HG03280 (cell line): Measurements from ENCODE around the gene MYO6.

Source experiments
- ATAC-seq: cut with Tn5 transposase; IDR thresholded peaks from one replicate; pipeline ENCODE4 v1.9.1; 2021; ENCODE audit warnings: mild to moderate bottlenecking, moderate library complexity; ENCODE audit not compliant: unreplicated experiment

The MYO6 gene

GRCh38 chr6:75819776-75820487 is 70.9 kb downstream of the MYO6 start:
- no peak for ATAC-seq

- peak; percentile 78 for ATAC-seq
These were observed 75.1 kb downstream of the MYO6 start for GRCh38 chr6:75824160-75824559.

- no peak for ATAC-seq
These were observed 78.1 kb downstream of the MYO6 start for GRCh38 chr6:75827163-75827562.

GRCh38 chr6:75830959-75831885 is 82.2 kb downstream of the MYO6 start:
- peak; percentile 82 for ATAC-seq

- no peak for ATAC-seq
These were observed 85.4 kb downstream of the MYO6 start for GRCh38 chr6:75834447-75834846.

- ATAC-seq: no peak
These were observed 93.2 kb downstream of the MYO6 start for GRCh38 chr6:75842191-75842590.

GRCh38 chr6:75842732-75843131 is 93.7 kb downstream of the MYO6 start:
- no peak for ATAC-seq

- no peak for ATAC-seq
These were observed 94.4 kb downstream of the MYO6 start for GRCh38 chr6:75843396-75843795.

- no peak for ATAC-seq
These were observed 99.2 kb downstream of the MYO6 start for GRCh38 chr6:75848274-75848673.

GRCh38 chr6:75849329-75850025 is 100.4 kb downstream of the MYO6 start:
- ATAC-seq: no peak

- ATAC-seq: no peak
These were observed 101.2 kb downstream of the MYO6 start for GRCh38 chr6:75850026-75850833.

- no peak for ATAC-seq
These were observed 103.7 kb downstream of the MYO6 start for GRCh38 chr6:75852721-75853120.

- ATAC-seq: no peak
These were observed 104.8 kb downstream of the MYO6 start for GRCh38 chr6:75853806-75854205.

- no peak for ATAC-seq
These were observed 106.0 kb downstream of the MYO6 start for GRCh38 chr6:75855052-75855451.

- no peak for ATAC-seq
These were observed 107.9 kb downstream of the MYO6 start for GRCh38 chr6:75856902-75857301.

- no peak for ATAC-seq
These were observed 114.0 kb downstream of the MYO6 start for GRCh38 chr6:75863001-75863400.

- ATAC-seq: peak; percentile 65
These were observed 114.7 kb downstream of the MYO6 start for GRCh38 chr6:75863784-75864183.

GRCh38 chr6:75864446-75864845 is 115.4 kb downstream of the MYO6 start:
- no peak for ATAC-seq

- no peak for ATAC-seq
These were observed 121.3 kb downstream of the MYO6 start for GRCh38 chr6:75870389-75870788.

GRCh38 chr6:75874224-75874623 is 125.2 kb downstream of the MYO6 start:
- ATAC-seq: no peak

GRCh38 chr6:75876152-75876551 is 127.1 kb downstream of the MYO6 start:
- no peak for ATAC-seq
